SK-N-SH treated with all-trans-retinoic acid at 6 μM for 48 hours (cell line): ENCODE data around the gene TAAR5.

Source experiments
- ATAC-seq: fragments of 200-7000 bp; cut with Tn5 transposase; 3 replicates; pipeline ENCODE4 v1.9.1; 2020; ENCODE audit warnings: mild to moderate bottlenecking, moderate library complexity
- ARNTL ChIP-seq: fragments of 450-650 bp; formaldehyde crosslinking; IDR thresholded peaks from 2 replicates; pipeline ENCODE4 v1.5.0; 2020; ENCODE audit warnings: low read depth, mild to moderate bottlenecking, moderate library complexity, borderline replicate concordance
- BACH2 ChIP-seq: fragments of 250-450 bp; sonication (Bioruptor Pico); IDR thresholded peaks from 2 replicates; pipeline ENCODE4 v1.9.0; 2021; ENCODE audit warnings: mild to moderate bottlenecking, borderline replicate concordance
- CSDC2 ChIP-seq: fragments of 250-450 bp; sonication (Bioruptor Pico); IDR thresholded peaks from 2 replicates; pipeline ENCODE4 v1.5.0; 2020; ENCODE audit warnings: mild to moderate bottlenecking, moderate library complexity
- CSRNP3 ChIP-seq: fragments of 250-450 bp; sonication (Bioruptor Pico); IDR thresholded peaks from 2 replicates; pipeline ENCODE4 v1.5.1; 2021; ENCODE audit warnings: mild to moderate bottlenecking, moderate library complexity
- ESRRG ChIP-seq: fragments of 250-450 bp; sonication (Bioruptor Pico); IDR thresholded peaks from 2 replicates; pipeline ENCODE4 v1.6.1; 2021; ENCODE audit warnings: mild to moderate bottlenecking
- GLIS3 ChIP-seq: fragments of 250-450 bp; sonication (Bioruptor Pico); IDR thresholded peaks from 2 replicates; pipeline ENCODE4 v1.5.0; 2020; ENCODE audit warnings: mild to moderate bottlenecking, moderate library complexity
- ISL1 ChIP-seq: fragments of 250-450 bp; sonication (Bioruptor Pico); IDR thresholded peaks from 2 replicates; pipeline ENCODE4 v2.1.2; 2022; ENCODE audit warnings: mild to moderate bottlenecking, moderate library complexity
- OSR1 ChIP-seq: fragments of 250-450 bp; sonication (Bioruptor Pico); IDR thresholded peaks from 2 replicates; pipeline ENCODE4 v1.8.0; 2022; ENCODE audit warnings: moderate library complexity, mild to moderate bottlenecking, inconsistent platforms
- PPARA ChIP-seq: fragments of 250-450 bp; sonication (Bioruptor Pico); IDR thresholded peaks from 2 replicates; pipeline ENCODE4 v1.5.0; 2020; ENCODE audit warnings: mild to moderate bottlenecking, borderline replicate concordance
- RARB ChIP-seq: fragments of 250-450 bp; sonication (Bioruptor Pico); IDR thresholded peaks from 2 replicates; pipeline ENCODE4 v1.8.0; 2021; ENCODE audit warnings: mild to moderate bottlenecking, moderate library complexity
- SNAI2 ChIP-seq: fragments of 250-450 bp; sonication (Bioruptor Pico); IDR thresholded peaks from 2 replicates; pipeline ENCODE4 v1.5.0; 2020; ENCODE audit warnings: mild to moderate bottlenecking, moderate library complexity
- TCF4 ChIP-seq: fragments of 250-450 bp; sonication (Bioruptor Pico); IDR thresholded peaks from 2 replicates; pipeline ENCODE4 v1.8.0; 2021; ENCODE audit warnings: mild to moderate bottlenecking, moderate library complexity, borderline replicate concordance
- TOX ChIP-seq: fragments of 250-450 bp; sonication (Bioruptor Pico); IDR thresholded peaks from 2 replicates; pipeline ENCODE4 v1.8.0; 2021; ENCODE audit warnings: mild to moderate bottlenecking, moderate library complexity, borderline replicate concordance
- ZFP3 ChIP-seq: fragments of 250-450 bp; sonication (Bioruptor Pico); IDR thresholded peaks from 2 replicates; pipeline ENCODE4 v1.5.0; 2020; ENCODE audit warnings: mild to moderate bottlenecking, moderate library complexity
- ZFP30 ChIP-seq: fragments of 450-650 bp; formaldehyde crosslinking; IDR thresholded peaks from 2 replicates; pipeline ENCODE4 v1.5.0; 2022; ENCODE audit warnings: mild to moderate bottlenecking, moderate library complexity
- ZNF565 ChIP-seq: fragments of 450-650 bp; formaldehyde crosslinking; conservative IDR thresholded peaks from 2 replicates; pipeline ENCODE4 v1.5.0; 2020; ENCODE audit warnings: low read depth, mild to moderate bottlenecking, moderate library complexity
- ZNF70 ChIP-seq: fragments of 450-650 bp; formaldehyde crosslinking; IDR thresholded peaks from 2 replicates; pipeline ENCODE4 v1.5.0; 2020; ENCODE audit warnings: mild to moderate bottlenecking, moderate library complexity
- ZNF8 ChIP-seq: fragments of 450-650 bp; formaldehyde crosslinking; IDR thresholded peaks from 2 replicates; pipeline ENCODE4 v1.5.0; 2020; ENCODE audit warnings: mild to moderate bottlenecking, moderate library complexity
- TF ChIP-seq, protein P1 (sequence below): fragments of 250-450 bp; sonication (Bioruptor Pico); IDR thresholded peaks from 2 replicates; pipeline ENCODE4 v1.8.0; 2020; ENCODE audit warnings: mild to moderate bottlenecking, moderate library complexity, borderline replicate concordance
- TF ChIP-seq, protein P2 (sequence below): fragments of 250-450 bp; sonication (Bioruptor Pico); IDR thresholded peaks from 2 replicates; pipeline ENCODE4 v1.5.0; 2020; ENCODE audit warnings: mild to moderate bottlenecking, moderate library complexity
- TF ChIP-seq, protein P3 (sequence below): fragments of 250-450 bp; sonication (Bioruptor Pico); IDR thresholded peaks from 2 replicates; pipeline ENCODE4 v1.8.0; 2021; ENCODE audit warnings: low read depth, mild to moderate bottlenecking, moderate library complexity, borderline replicate concordance

Gene TAAR5

DNA sequence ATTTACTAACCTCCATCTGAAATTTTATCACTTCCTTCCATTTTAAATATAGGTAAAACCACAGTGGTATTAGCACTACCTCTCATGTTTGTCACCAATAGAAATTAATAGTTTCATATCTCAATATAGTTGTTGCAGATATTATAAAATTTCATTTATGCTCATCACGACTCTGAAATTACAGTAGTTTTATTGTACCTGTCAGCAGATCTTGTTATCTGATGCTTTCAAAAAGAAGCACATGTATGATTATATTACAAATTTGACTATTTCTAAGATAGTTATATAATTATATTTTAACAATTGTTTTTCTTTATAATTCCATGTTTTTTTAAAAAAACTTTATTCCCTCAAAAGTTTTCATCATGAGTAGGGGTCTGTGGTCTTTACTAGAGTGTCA is 4.8 kb downstream of the TAAR5 start:
- ATAC-seq = no peak
- TF ChIP-seq GLIS3 (CRISPR knock-in tag) (no peak), TOX (CRISPR knock-in tag) (no peak), PPARA (CRISPR knock-in tag) (no peak), CSRNP3 (CRISPR knock-in tag) (no peak), ZNF70 (CRISPR knock-in tag) (no peak), ZFP30 (CRISPR knock-in tag) (no peak), ZNF565 (no peak), ISL1 (CRISPR knock-in tag) (no peak), OSR1 (CRISPR knock-in tag) (no peak), TCF4 (CRISPR knock-in tag) (no peak)

GRCh38 chr6:132571774-132572173 is 17.8 kb downstream of the TAAR5 start:
- no peak for ATAC-seq
- no peak for TF ChIP-seq TCF4 (CRISPR knock-in tag)
- no peak for TF ChIP-seq ZNF70 (CRISPR knock-in tag)
- TF ChIP-seq CSRNP3 (CRISPR knock-in tag) = no peak
- no peak for TF ChIP-seq BACH2 (CRISPR knock-in tag)
- TF ChIP-seq, protein P1, sequence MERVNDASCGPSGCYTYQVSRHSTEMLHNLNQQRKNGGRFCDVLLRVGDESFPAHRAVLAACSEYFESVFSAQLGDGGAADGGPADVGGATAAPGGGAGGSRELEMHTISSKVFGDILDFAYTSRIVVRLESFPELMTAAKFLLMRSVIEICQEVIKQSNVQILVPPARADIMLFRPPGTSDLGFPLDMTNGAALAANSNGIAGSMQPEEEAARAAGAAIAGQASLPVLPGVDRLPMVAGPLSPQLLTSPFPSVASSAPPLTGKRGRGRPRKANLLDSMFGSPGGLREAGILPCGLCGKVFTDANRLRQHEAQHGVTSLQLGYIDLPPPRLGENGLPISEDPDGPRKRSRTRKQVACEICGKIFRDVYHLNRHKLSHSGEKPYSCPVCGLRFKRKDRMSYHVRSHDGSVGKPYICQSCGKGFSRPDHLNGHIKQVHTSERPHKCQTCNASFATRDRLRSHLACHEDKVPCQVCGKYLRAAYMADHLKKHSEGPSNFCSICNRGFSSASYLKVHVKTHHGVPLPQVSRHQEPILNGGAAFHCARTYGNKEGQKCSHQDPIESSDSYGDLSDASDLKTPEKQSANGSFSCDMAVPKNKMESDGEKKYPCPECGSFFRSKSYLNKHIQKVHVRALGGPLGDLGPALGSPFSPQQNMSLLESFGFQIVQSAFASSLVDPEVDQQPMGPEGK = no peak
- no peak for TF ChIP-seq GLIS3 (CRISPR knock-in tag)
- TF ChIP-seq, protein P2, sequence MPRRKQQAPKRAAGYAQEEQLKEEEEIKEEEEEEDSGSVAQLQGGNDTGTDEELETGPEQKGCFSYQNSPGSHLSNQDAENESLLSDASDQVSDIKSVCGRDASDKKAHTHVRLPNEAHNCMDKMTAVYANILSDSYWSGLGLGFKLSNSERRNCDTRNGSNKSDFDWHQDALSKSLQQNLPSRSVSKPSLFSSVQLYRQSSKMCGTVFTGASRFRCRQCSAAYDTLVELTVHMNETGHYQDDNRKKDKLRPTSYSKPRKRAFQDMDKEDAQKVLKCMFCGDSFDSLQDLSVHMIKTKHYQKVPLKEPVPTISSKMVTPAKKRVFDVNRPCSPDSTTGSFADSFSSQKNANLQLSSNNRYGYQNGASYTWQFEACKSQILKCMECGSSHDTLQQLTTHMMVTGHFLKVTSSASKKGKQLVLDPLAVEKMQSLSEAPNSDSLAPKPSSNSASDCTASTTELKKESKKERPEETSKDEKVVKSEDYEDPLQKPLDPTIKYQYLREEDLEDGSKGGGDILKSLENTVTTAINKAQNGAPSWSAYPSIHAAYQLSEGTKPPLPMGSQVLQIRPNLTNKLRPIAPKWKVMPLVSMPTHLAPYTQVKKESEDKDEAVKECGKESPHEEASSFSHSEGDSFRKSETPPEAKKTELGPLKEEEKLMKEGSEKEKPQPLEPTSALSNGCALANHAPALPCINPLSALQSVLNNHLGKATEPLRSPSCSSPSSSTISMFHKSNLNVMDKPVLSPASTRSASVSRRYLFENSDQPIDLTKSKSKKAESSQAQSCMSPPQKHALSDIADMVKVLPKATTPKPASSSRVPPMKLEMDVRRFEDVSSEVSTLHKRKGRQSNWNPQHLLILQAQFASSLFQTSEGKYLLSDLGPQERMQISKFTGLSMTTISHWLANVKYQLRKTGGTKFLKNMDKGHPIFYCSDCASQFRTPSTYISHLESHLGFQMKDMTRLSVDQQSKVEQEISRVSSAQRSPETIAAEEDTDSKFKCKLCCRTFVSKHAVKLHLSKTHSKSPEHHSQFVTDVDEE (CRISPR knock-in tag) = no peak
- no peak for TF ChIP-seq CSDC2 (CRISPR knock-in tag)

- no peak for ATAC-seq
- TF ChIP-seq GLIS3 (CRISPR knock-in tag) = no peak
- no peak for TF ChIP-seq RARB (CRISPR knock-in tag)
- no peak for TF ChIP-seq BACH2 (CRISPR knock-in tag)
- TF ChIP-seq CSDC2 (CRISPR knock-in tag) = no peak
- TF ChIP-seq, protein P2 (CRISPR knock-in tag) = no peak
- TF ChIP-seq, protein P3, sequence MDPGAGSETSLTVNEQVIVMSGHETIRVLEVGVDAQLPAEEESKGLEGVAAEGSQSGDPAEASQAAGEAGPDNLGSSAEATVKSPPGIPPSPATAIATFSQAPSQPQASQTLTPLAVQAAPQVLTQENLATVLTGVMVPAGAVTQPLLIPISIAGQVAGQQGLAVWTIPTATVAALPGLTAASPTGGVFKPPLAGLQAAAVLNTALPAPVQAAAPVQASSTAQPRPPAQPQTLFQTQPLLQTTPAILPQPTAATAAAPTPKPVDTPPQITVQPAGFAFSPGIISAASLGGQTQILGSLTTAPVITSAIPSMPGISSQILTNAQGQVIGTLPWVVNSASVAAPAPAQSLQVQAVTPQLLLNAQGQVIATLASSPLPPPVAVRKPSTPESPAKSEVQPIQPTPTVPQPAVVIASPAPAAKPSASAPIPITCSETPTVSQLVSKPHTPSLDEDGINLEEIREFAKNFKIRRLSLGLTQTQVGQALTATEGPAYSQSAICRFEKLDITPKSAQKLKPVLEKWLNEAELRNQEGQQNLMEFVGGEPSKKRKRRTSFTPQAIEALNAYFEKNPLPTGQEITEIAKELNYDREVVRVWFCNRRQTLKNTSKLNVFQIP = no peak
- TF ChIP-seq CSRNP3 (CRISPR knock-in tag) = no peak
- TF ChIP-seq SNAI2 (CRISPR knock-in tag) = no peak
- TF ChIP-seq ZNF8 (CRISPR knock-in tag) = no peak
- TF ChIP-seq ZFP30 (CRISPR knock-in tag) = no peak
- TF ChIP-seq OSR1 (CRISPR knock-in tag) = no peak
- no peak for TF ChIP-seq ZNF565
- TF ChIP-seq ESRRG (CRISPR knock-in tag) = no peak
- TF ChIP-seq PPARA (CRISPR knock-in tag) = no peak
- TF ChIP-seq TOX (CRISPR knock-in tag) = no peak
- TF ChIP-seq ZFP3 = no peak
- TF ChIP-seq ISL1 (CRISPR knock-in tag) = no peak
- TF ChIP-seq ARNTL (CRISPR knock-in tag) = no peak
- TF ChIP-seq ZNF70 (CRISPR knock-in tag) = no peak
- TF ChIP-seq TCF4 (CRISPR knock-in tag) = no peak
Measured at GRCh38 chr6:132570221-132570777, 19.2 kb downstream of the TAAR5 start, which contains the start of gene TAAR6. Gene TAAR6, plus strand, starts transcription at chr6:132570322. Its CDS starts 0 bp downstream, at chr6:132570322.
